Muscle of leg (tissue), 11 donors: ENCODE results near the gene SAV1. TPM values are rescaled to one million over a fixed set of nuclear protein-coding genes. Genes with fewer than 3 reads are reported as not detected.
A peak's percentile ranks its signal among the peaks of the same experiment; 100 is the strongest.
"Not testable (repeated sequence)": the region's sequence is repeated elsewhere in the genome, so short reads cannot be mapped to it uniquely, and the experiment has no call there.

Experiments used
- DNase-seq: peaks from one replicate; pipeline ENCODE4 v3.0.0; 2013
- H3K27ac ChIP-seq: one replicate; pipeline ENCODE4 v1.5.1; 2013; ENCODE audit warnings: mild to moderate bottlenecking, low read length, control low read depth
- H3K27me3 ChIP-seq: one replicate; pipeline ENCODE4 v1.6.1; 2013; ENCODE audit warnings: low read length; ENCODE audit not compliant: control insufficient read depth, insufficient read depth
- H3K36me3 ChIP-seq: one replicate; pipeline ENCODE4 v1.6.1; 2013; ENCODE audit warnings: low read length; ENCODE audit not compliant: control insufficient read depth, insufficient read depth
- H3K4me1 ChIP-seq: one replicate; pipeline ENCODE4 v1.6.1; 2013; ENCODE audit warnings: low read length; ENCODE audit not compliant: control insufficient read depth, insufficient read depth
- H3K4me3 ChIP-seq: one replicate; pipeline ENCODE4 v1.5.1; 2013; ENCODE audit warnings: low read length, control low read depth
- H3K9me3 ChIP-seq: replicated peaks from 2 replicates; pipeline ENCODE4 v1.6.1; 2013; ENCODE audit warnings: low read depth, low read length; ENCODE audit not compliant: control insufficient read depth
- WGBS: methylation state at CpG from one replicate; pipeline ENCODE4 v1.1.5; 2013; ENCODE audit warnings: missing lambda C conversion rate; ENCODE audit not compliant: insufficient coverage; 5-methylcytosine and 5-hydroxymethylcytosine counted together
- polyA plus RNA-seq, 8 donors: library from polyadenylated mRNA; unstranded; fragments of 120-200 nt; gene quantifications; one replicate each; pipeline versions ENCODE4 v1.2.1 to v1.2.3, GENCODE V29; 2013; ENCODE audit warnings: inconsistent platforms in 1 of 8, low replicate concordance in 1 of 8; ENCODE audit not compliant: insufficient read length in 8 of 8, insufficient read depth in 1 of 8
- total RNA-seq: library from RNA; stranded (reverse); fragments of 120-200 nt; gene quantifications from one replicate; pipeline ENCODE4 v1.2.4, GENCODE V29; 2013

SAV1 gene
- total and polyA plus RNA-seq, 9 donors = 16.2 to 35.3 (median 22.1) TPM

GRCh38 chr14:50667684-50667995 lies 466 bp downstream of the SAV1 start:
- WGBS = 0% methylated on average over 25 of the region's 25 CpGs
- Histone ChIP-seq H3K9me3 (no peaks in the 10 kb centered on the region), H3K27ac (peak overlapping the region; percentile 95), H3K27me3 (no peaks in the 10 kb centered on the region), H3K36me3 (no peaks in the 10 kb centered on the region), H3K4me1 (no peaks in the 10 kb centered on the region), H3K4me3 (peak overlapping the region; percentile 81)
- peak; percentile 40 for DNase-seq

DNA sequence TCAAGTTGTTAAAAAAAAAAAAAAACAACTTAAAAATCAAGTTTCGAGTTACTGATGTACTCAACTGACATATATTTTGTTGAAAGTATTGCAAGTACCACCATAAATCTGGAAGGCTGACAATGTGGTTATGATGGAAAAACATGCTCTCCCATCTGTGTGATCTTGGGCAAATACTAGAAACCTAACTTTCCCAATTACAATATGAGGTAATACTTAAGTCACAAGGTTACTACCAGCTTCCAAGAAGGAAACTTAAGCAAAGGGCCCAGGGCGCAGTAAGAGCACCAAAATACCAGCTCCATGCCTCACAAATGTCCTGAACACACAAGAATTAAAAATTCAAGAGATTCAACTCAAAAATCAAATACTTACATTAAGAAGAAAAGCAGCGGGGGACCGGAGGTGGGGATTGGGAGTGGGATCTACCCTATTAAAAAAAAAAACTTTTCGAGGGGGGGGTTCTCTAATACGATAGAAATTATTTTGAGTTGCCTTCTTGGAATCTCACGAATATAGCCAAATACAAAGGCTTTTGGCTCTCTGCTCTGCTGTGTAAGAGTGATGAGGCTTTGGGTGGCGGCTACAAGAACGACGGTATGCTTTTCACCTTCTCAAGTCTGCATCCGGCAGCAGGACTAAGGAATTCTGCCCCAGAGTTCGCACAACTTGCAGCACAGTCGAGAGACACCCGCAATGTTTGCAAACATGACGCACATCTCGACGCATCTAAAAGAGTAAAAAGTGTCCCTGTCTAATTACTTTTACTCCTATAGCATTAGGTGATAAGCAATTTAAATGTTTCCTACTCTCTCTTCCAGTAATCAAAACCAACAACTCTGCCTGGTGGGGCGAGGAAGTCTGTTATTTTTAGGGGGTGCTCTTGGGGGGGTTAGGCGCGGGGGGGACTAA lies 1.1 kb downstream of the SAV1 start:
- Histone ChIP-seq H3K9me3 (no peaks in the 10 kb centered on the region), H3K36me3 (no peaks in the 10 kb centered on the region), H3K27ac (peak overlapping the region; percentile 95), H3K27me3 (no peaks in the 10 kb centered on the region), H3K4me1 (no peaks in the 10 kb centered on the region), H3K4me3 (peak overlapping the region; percentile 81)
- 0% methylated on average over 5 of the region's 20 CpGs for WGBS
- peak; percentile 75 for DNase-seq

DNA sequence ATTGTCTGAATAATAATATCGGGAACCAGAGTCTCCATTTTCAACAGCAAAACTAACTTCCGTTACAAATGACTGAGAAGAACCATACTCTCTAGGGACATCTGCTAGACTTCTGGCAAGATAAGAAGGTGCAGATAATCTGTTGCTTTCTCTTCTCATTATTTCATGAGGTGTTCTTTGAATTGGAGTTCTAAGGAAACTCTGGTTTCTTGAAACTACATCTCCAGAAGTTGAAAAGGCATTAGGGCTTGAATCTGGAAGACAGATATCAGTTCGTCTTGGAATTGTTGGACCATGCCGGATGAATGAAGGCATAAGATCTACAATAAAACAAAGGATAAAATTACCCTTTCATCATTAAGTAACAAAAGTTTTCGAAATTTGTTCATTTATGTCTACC lies 2.8 kb downstream of the SAV1 start:
- WGBS = no CpG with 5 or more reads among the region's 5 CpGs
- H3K27ac ChIP-seq, H3K36me3 ChIP-seq, H3K9me3 ChIP-seq, H3K4me3 ChIP-seq, H3K4me1 ChIP-seq, H3K27me3 ChIP-seq, DNase-seq: not testable (repeated sequence)

- not testable (repeated sequence) for H3K36me3 ChIP-seq, H3K9me3 ChIP-seq, H3K27me3 ChIP-seq, DNase-seq, H3K4me1 ChIP-seq, H3K4me3 ChIP-seq, H3K27ac ChIP-seq
- 100% methylated on average over 2 of the region's 2 CpGs for WGBS
Measured at GRCh38 chr14:50664579-50664978, 3.5 kb downstream of the SAV1 start.

DNA sequence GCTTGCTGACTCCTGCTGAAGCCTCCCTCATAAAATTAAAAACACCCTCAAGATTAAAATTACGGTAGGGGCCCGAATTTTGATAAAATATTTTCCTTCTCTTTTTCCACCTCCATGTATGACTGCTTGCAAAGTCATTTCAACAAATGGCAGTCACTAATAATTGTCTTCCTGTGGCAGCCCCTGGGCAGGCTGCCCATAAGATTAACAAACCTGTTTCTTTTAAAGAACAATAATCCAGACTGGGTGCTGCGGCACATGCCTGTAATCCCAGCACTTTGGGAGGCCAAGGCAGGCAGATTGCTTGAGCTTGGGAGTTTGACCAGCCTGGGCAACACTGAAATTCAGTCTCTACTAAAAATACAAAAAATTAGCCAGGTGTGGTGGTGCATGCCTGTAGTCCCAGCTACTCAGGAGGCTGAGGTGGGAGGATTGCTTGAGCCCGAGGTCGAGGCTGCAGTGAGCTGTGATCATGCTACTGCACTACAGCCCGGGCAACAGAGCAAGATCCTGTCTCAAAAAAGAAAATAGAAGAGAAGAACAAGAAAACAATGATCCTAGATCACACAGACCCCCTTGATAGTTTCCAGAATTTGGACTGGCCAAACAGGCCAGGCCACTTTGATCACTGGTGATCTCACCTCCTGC lies 8.7 kb downstream of the SAV1 start:
- Histone ChIP-seq H3K9me3 (no peaks in the 10 kb centered on the region), H3K4me3 (no peak overlapping the region), H3K27me3 (no peaks in the 10 kb centered on the region), H3K4me1 (no peaks in the 10 kb centered on the region), H3K36me3 (peaks cover 9% of the 10 kb centered on the region), H3K27ac (no peak overlapping the region)
- no peak for DNase-seq
- 95% methylated on average over 4 of the region's 6 CpGs for WGBS

DNA sequence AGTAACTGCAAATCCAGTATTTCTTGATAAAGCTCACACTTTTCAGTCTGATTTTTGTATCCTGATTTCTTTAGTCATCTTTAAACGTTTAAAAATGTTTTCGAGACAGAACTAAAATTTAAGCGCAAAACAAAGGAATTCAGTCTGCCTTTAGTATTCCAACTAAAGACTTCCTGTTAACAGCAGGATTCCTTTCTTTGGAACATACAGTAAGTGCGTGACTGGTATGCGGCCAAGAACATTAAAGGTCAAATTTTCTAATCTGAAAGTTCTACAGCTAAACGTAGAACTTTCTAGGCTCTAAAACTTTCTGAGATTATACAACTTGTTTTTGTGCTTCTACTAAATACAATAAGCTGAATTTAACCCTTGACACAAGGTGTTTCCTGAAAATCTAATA lies 9.9 kb downstream of the SAV1 start:
- Histone ChIP-seq H3K36me3 (peaks cover 9% of the 10 kb centered on the region), H3K4me3 (no peak overlapping the region), H3K27ac (peak overlapping the region; percentile 71), H3K27me3 (no peaks in the 10 kb centered on the region), H3K9me3 (no peaks in the 10 kb centered on the region), H3K4me1 (no peaks in the 10 kb centered on the region)
- WGBS = no CpG with 5 or more reads among the region's 6 CpGs
- DNase-seq = peak; percentile 87

GRCh38 chr14:50657753-50658152 lies 10.4 kb downstream of the SAV1 start:
- no peaks in the 10 kb centered on the region for H3K27me3 ChIP-seq
- no peaks in the 10 kb centered on the region for H3K9me3 ChIP-seq
- peak overlapping the region; percentile 71 for H3K27ac ChIP-seq
- peaks cover 9% of the 10 kb centered on the region for H3K36me3 ChIP-seq
- WGBS = no CpG with 5 or more reads among the region's 2 CpGs
- H3K4me3 ChIP-seq = no peak overlapping the region
- DNase-seq = peak; percentile 43
- no peaks in the 10 kb centered on the region for H3K4me1 ChIP-seq

DNA sequence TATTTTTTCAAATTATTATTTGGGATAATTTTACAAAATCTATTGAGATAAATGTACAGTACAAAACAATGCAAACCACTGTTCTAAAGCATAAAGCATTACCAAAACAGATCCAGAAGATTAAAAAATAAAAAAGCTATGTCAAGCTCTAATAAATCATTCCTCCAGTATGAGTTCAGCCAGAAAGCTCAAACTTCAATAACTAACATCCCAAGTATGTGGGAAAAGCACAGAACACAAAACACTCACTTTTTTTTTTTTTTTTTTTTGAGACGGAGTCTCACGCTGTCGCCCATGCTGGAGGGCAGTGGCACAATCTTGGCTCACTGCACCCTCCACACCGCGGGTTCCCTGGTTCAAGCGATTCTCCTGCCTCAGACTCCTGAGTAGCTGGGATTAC lies 11.3 kb downstream of the SAV1 start:
- no peak overlapping the region for H3K27ac ChIP-seq
- H3K4me1 ChIP-seq = no peaks in the 10 kb centered on the region
- peaks cover 9% of the 10 kb centered on the region for H3K36me3 ChIP-seq
- no peaks in the 10 kb centered on the region for H3K27me3 ChIP-seq
- DNase-seq = no peak
- H3K4me3 ChIP-seq = no peak overlapping the region
- H3K9me3 ChIP-seq = no peaks in the 10 kb centered on the region
- no CpG with 5 or more reads among the region's 6 CpGs for WGBS

GRCh38 chr14:50649691-50650090 lies 18.4 kb downstream of the SAV1 start:
- no peak for DNase-seq
- Histone ChIP-seq H3K9me3 (no peaks in the 10 kb centered on the region), H3K36me3 (no peaks in the 10 kb centered on the region), H3K4me3 (no peak overlapping the region), H3K4me1 (no peaks in the 10 kb centered on the region), H3K27ac (no peak overlapping the region), H3K27me3 (no peaks in the 10 kb centered on the region)

DNA sequence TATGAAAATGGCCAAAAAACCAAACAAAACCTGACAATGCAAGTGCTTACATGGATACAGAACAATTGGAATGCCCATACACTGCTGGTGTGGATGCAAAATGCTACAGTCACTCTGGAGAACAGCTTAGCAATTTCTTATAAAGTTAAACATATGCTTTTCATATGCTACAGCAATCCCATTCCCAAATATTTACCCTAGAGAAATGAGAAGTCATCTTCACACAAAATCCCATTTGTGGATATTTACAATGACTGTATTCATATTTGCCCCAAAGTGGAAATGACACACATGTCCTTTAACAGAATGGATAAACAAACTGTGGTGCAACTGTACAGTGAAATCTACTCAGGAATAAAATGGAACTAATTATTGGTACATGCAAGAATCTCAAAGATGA lies 20.4 kb downstream of the SAV1 start:
- Histone ChIP-seq H3K27ac (no peak overlapping the region), H3K4me3 (no peak overlapping the region), H3K9me3 (no peaks in the 10 kb centered on the region), H3K4me1 (no peaks in the 10 kb centered on the region), H3K27me3 (no peaks in the 10 kb centered on the region), H3K36me3 (peaks cover 2% of the 10 kb centered on the region)
- no peak for DNase-seq
